ENCODE data around the gene PDGFD. TPM values are rescaled to one million over a fixed set of nuclear protein-coding genes. Genes with fewer than 3 reads are reported as not detected.
A peak's percentile ranks its signal among the peaks of the same experiment; 100 is the strongest.

The PDGFD gene
- total RNA-seq, result 10.9 TPM
- long read RNA-seq, full-length matches to known transcripts, result 25 of 25 reads
- long read RNA-seq, partial matches to known transcripts, result 0 of 25 reads
- long read RNA-seq, other reads (novel, unspliced or antisense), result 0 of 25 reads

- H3K9me3 ChIP-seq (replicated peaks), result no peaks in the 10 kb centered on the region
- H3K4me3 ChIP-seq, result peak within 1 kb of the TSS; percentile 77
- peak within 1 kb of the TSS; percentile 79 for H3K27ac ChIP-seq (replicated peaks)
- TF ChIP-seq, protein P1, sequence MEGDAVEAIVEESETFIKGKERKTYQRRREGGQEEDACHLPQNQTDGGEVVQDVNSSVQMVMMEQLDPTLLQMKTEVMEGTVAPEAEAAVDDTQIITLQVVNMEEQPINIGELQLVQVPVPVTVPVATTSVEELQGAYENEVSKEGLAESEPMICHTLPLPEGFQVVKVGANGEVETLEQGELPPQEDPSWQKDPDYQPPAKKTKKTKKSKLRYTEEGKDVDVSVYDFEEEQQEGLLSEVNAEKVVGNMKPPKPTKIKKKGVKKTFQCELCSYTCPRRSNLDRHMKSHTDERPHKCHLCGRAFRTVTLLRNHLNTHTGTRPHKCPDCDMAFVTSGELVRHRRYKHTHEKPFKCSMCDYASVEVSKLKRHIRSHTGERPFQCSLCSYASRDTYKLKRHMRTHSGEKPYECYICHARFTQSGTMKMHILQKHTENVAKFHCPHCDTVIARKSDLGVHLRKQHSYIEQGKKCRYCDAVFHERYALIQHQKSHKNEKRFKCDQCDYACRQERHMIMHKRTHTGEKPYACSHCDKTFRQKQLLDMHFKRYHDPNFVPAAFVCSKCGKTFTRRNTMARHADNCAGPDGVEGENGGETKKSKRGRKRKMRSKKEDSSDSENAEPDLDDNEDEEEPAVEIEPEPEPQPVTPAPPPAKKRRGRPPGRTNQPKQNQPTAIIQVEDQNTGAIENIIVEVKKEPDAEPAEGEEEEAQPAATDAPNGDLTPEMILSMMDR (IDR thresholded peaks at IDR 0.05; ENCODE audit: borderline replicate concordance), result peak; percentile 67
- DNase-seq, result peak; percentile 64
- H3K27me3 ChIP-seq (ENCODE audit: low read depth), result no peaks in the 10 kb centered on the region
- no peaks in the 10 kb centered on the region for H3K36me3 ChIP-seq
- intact Hi-C loops (cut with micrococcal nuclease), result no loop called here
- H3K4me1 ChIP-seq, result peaks cover 16% of the 10 kb centered on the region
These were observed at the start of gene PDGFD for GRCh38 chr11:104164028-104164520. Gene PDGFD (minus strand): TSS chr11:104164147.

DNA sequence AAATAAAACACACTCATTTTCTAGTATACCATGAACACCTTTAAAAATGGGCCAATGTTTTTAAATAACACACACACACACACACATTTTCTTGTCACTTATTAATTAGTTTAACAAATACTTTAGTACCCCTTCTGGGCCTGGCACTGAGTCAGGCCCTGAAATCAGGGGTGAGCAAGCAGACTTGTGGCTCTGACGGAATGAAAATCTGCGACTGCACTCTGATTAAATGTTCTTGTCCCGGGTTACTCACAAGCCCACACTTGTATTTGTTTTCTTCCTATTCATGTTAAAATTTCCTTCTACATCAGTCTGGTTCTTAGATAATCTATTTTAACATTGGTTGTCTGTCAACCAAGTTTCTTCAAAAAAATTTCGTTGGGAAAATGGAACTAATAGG is 43.0 kb upstream of the PDGFD start:
- Histone ChIP-seq H3K4me3 (no peak overlapping the region), H3K9me3 (replicated peaks) (peaks cover 12% of the 10 kb centered on the region), H3K36me3 (no peaks in the 10 kb centered on the region), H3K27ac (replicated peaks) (no peak overlapping the region), H3K4me1 (no peaks in the 10 kb centered on the region), H3K27me3 (ENCODE audit: low read depth) (no peaks in the 10 kb centered on the region)
- intact Hi-C loops (cut with micrococcal nuclease), result no loop called here
- TF ChIP-seq, protein P1 (IDR thresholded peaks at IDR 0.05; ENCODE audit: borderline replicate concordance), result no peak
- DNase-seq, result no peak

GRCh38 chr11:104205838-104206237 is 41.9 kb upstream of the PDGFD start:
- Histone ChIP-seq H3K4me1 (no peaks in the 10 kb centered on the region), H3K27me3 (ENCODE audit: low read depth) (no peaks in the 10 kb centered on the region), H3K9me3 (replicated peaks) (peaks cover 6% of the 10 kb centered on the region), H3K27ac (replicated peaks) (no peak overlapping the region), H3K36me3 (no peaks in the 10 kb centered on the region), H3K4me3 (no peak overlapping the region)
- intact Hi-C loops (cut with micrococcal nuclease), result no loop called here
- no peak for DNase-seq
- TF ChIP-seq, protein P1 (IDR thresholded peaks at IDR 0.05; ENCODE audit: borderline replicate concordance), result no peak

DNA sequence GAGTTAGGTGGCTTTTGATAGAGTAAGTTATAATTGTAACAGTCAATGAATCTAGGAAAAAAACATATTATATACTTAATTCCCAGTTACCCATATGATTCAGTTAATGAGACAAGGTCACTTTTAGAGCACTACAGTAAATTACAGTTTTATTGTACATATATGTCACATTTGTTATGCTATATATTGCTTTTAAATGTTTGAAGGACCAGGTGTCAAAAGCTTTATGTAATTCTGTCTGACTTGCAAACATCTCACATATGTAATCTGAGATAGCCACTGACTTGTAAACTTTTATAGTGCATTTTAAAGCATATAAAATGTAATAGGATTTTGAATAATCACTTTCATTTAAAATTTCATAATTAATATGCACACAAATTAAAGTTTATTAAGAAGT is 36.7 kb upstream of the PDGFD start:
- intact Hi-C loops (cut with micrococcal nuclease), result no loop called here
- no peaks in the 10 kb centered on the region for H3K27me3 ChIP-seq (ENCODE audit: low read depth)

DNA sequence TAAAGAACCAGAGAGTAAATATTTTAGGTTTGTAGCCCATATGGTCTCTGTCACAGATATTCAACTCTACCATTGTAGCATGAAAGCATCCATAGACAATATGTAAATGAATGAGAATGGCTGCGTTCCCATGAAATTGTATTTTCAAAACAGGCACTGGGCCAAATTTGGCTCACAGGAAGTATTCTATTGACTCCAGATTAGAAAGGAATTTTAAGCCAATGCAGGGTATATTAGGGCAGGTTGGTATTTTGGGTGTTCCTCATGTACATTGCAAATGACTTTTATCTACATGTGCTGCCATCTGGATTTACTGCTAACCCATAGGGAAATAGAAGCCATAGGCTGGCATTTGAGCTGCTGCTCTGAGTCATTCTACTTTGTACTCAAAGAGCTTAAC is 35.1 kb upstream of the PDGFD start:
- no peak overlapping the region for H3K27ac ChIP-seq (replicated peaks)
- H3K4me3 ChIP-seq, result no peak overlapping the region
- no peaks in the 10 kb centered on the region for H3K27me3 ChIP-seq (ENCODE audit: low read depth)
- TF ChIP-seq, protein P1 (IDR thresholded peaks at IDR 0.05; ENCODE audit: borderline replicate concordance), result no peak
- no peaks in the 10 kb centered on the region for H3K9me3 ChIP-seq (replicated peaks)
- no peaks in the 10 kb centered on the region for H3K36me3 ChIP-seq
- H3K4me1 ChIP-seq, result no peaks in the 10 kb centered on the region
- intact Hi-C loops (cut with micrococcal nuclease), result no loop called here
- DNase-seq, result no peak

More for the DNA sequence above, 36.7 kb upstream of the PDGFD start:
- no peaks in the 10 kb centered on the region for H3K4me1 ChIP-seq
- DNase-seq, result no peak
- no peaks in the 10 kb centered on the region for H3K36me3 ChIP-seq
- H3K4me3 ChIP-seq, result no peak overlapping the region
- H3K27ac ChIP-seq (replicated peaks), result no peak overlapping the region
- TF ChIP-seq, protein P1 (IDR thresholded peaks at IDR 0.05; ENCODE audit: borderline replicate concordance), result no peak
- H3K9me3 ChIP-seq (replicated peaks), result no peaks in the 10 kb centered on the region
